Inflammatory macrophage treated with lipopolysaccharide for 1 hour (primary cell): ENCODE data around the gene ZSWIM9.

Experiments used
- DNase-seq, 2 donors: peaks; one replicate each; pipeline ENCODE4 v3.0.0-alpha.2; 2020 to 2022

Gene ZSWIM9

GRCh38 chr19:48175578-48175977, 5.1 kb downstream of the ZSWIM9 start:
- no peak for DNase-seq

GRCh38 chr19:48176226-48176625, 5.7 kb downstream of the ZSWIM9 start:
- no peak for DNase-seq

- no peak for DNase-seq
Measured at GRCh38 chr19:48181505-48181904, 11.0 kb downstream of the ZSWIM9 start.

GRCh38 chr19:48182434-48182833, 12.0 kb downstream of the ZSWIM9 start:
- DNase-seq = no peak

- no peak for DNase-seq
Measured at GRCh38 chr19:48183356-48183755, 12.9 kb downstream of the ZSWIM9 start.

- no peak for DNase-seq
Measured at GRCh38 chr19:48186015-48186414, 15.5 kb downstream of the ZSWIM9 start.

- no peak for DNase-seq
Measured at GRCh38 chr19:48186541-48186991, 16.1 kb downstream of the ZSWIM9 start.

GRCh38 chr19:48190288-48190884, 19.9 kb downstream of the ZSWIM9 start:
- no peak for DNase-seq

- no peak for DNase-seq
Measured at GRCh38 chr19:48190885-48191284, 20.4 kb downstream of the ZSWIM9 start.

- no peak for DNase-seq
Measured at GRCh38 chr19:48192750-48193149, 22.3 kb downstream of the ZSWIM9 start.

- peak in 1 of 2 donors; percentile 27 for DNase-seq
Measured at GRCh38 chr19:48194041-48194843, 23.8 kb downstream of the ZSWIM9 start.

- no peak for DNase-seq
Measured at GRCh38 chr19:48194844-48195830, 24.7 kb downstream of the ZSWIM9 start.

- no peak for DNase-seq
Measured at GRCh38 chr19:48196321-48196763, 25.9 kb downstream of the ZSWIM9 start.

- DNase-seq = no peak
Measured at GRCh38 chr19:48196933-48197665, 26.6 kb downstream of the ZSWIM9 start.

GRCh38 chr19:48203222-48203793, 32.8 kb downstream of the ZSWIM9 start:
- no peak for DNase-seq

- peak; percentile 87 to 89 for DNase-seq
Measured at GRCh38 chr19:48203794-48204628, 33.5 kb downstream of the ZSWIM9 start.

- DNase-seq = peak in 1 of 2 donors; percentile 31
Measured at GRCh38 chr19:48206397-48207093, 36.1 kb downstream of the ZSWIM9 start.

GRCh38 chr19:48210005-48210404, 39.5 kb downstream of the ZSWIM9 start:
- DNase-seq = no peak

- no peak for DNase-seq
Measured at GRCh38 chr19:48213959-48214358, 43.5 kb downstream of the ZSWIM9 start.

GRCh38 chr19:48216933-48217332, 46.5 kb downstream of the ZSWIM9 start:
- DNase-seq = no peak
